SK-N-SH treated with all-trans-retinoic acid at 6 μM for 48 hours (cell line): ENCODE measurements around the gene TMPRSS6.

Experiments used
- ATAC-seq: fragments of 200-7000 bp; cut with Tn5 transposase; 3 replicates; pipeline ENCODE4 v1.9.1; 2020; ENCODE audit warnings: mild to moderate bottlenecking, moderate library complexity
- ARNTL ChIP-seq: fragments of 450-650 bp; formaldehyde crosslinking; IDR thresholded peaks from 2 replicates; pipeline ENCODE4 v1.5.0; 2020; ENCODE audit warnings: low read depth, mild to moderate bottlenecking, moderate library complexity, borderline replicate concordance
- BACH2 ChIP-seq: fragments of 250-450 bp; sonication (Bioruptor Pico); IDR thresholded peaks from 2 replicates; pipeline ENCODE4 v1.9.0; 2021; ENCODE audit warnings: mild to moderate bottlenecking, borderline replicate concordance
- CREB5 ChIP-seq: fragments of 250-450 bp; sonication (Bioruptor Pico); IDR thresholded peaks from 2 replicates; pipeline ENCODE4 v1.5.1; 2020; ENCODE audit warnings: low read depth, mild to moderate bottlenecking, moderate library complexity
- CSDC2 ChIP-seq: fragments of 250-450 bp; sonication (Bioruptor Pico); IDR thresholded peaks from 2 replicates; pipeline ENCODE4 v1.5.0; 2020; ENCODE audit warnings: mild to moderate bottlenecking, moderate library complexity
- CSRNP3 ChIP-seq: fragments of 250-450 bp; sonication (Bioruptor Pico); IDR thresholded peaks from 2 replicates; pipeline ENCODE4 v1.5.1; 2021; ENCODE audit warnings: mild to moderate bottlenecking, moderate library complexity
- ESRRG ChIP-seq: fragments of 250-450 bp; sonication (Bioruptor Pico); IDR thresholded peaks from 2 replicates; pipeline ENCODE4 v1.6.1; 2021; ENCODE audit warnings: mild to moderate bottlenecking
- GLIS3 ChIP-seq: fragments of 250-450 bp; sonication (Bioruptor Pico); IDR thresholded peaks from 2 replicates; pipeline ENCODE4 v1.5.0; 2020; ENCODE audit warnings: mild to moderate bottlenecking, moderate library complexity
- ISL1 ChIP-seq: fragments of 250-450 bp; sonication (Bioruptor Pico); IDR thresholded peaks from 2 replicates; pipeline ENCODE4 v2.1.2; 2022; ENCODE audit warnings: mild to moderate bottlenecking, moderate library complexity
- PATZ1 ChIP-seq: fragments of 250-450 bp; sonication (Bioruptor Pico); IDR thresholded peaks from 2 replicates; pipeline ENCODE4 v1.8.0; 2020; ENCODE audit warnings: mild to moderate bottlenecking, moderate library complexity, borderline replicate concordance
- POU6F1 ChIP-seq: fragments of 250-450 bp; sonication (Bioruptor Pico); IDR thresholded peaks from 2 replicates; pipeline ENCODE4 v1.8.0; 2021; ENCODE audit warnings: low read depth, mild to moderate bottlenecking, moderate library complexity, borderline replicate concordance
- PPARA ChIP-seq: fragments of 250-450 bp; sonication (Bioruptor Pico); IDR thresholded peaks from 2 replicates; pipeline ENCODE4 v1.5.0; 2020; ENCODE audit warnings: mild to moderate bottlenecking, borderline replicate concordance
- RARB ChIP-seq: fragments of 250-450 bp; sonication (Bioruptor Pico); IDR thresholded peaks from 2 replicates; pipeline ENCODE4 v1.8.0; 2021; ENCODE audit warnings: mild to moderate bottlenecking, moderate library complexity
- SNAI2 ChIP-seq: fragments of 250-450 bp; sonication (Bioruptor Pico); IDR thresholded peaks from 2 replicates; pipeline ENCODE4 v1.5.0; 2020; ENCODE audit warnings: mild to moderate bottlenecking, moderate library complexity
- TCF4 ChIP-seq: fragments of 250-450 bp; sonication (Bioruptor Pico); IDR thresholded peaks from 2 replicates; pipeline ENCODE4 v1.8.0; 2021; ENCODE audit warnings: mild to moderate bottlenecking, moderate library complexity, borderline replicate concordance
- TOX ChIP-seq: fragments of 250-450 bp; sonication (Bioruptor Pico); IDR thresholded peaks from 2 replicates; pipeline ENCODE4 v1.8.0; 2021; ENCODE audit warnings: mild to moderate bottlenecking, moderate library complexity, borderline replicate concordance
- TSHZ2 ChIP-seq: fragments of 250-450 bp; sonication (Bioruptor Pico); IDR thresholded peaks from 2 replicates; pipeline ENCODE4 v1.5.0; 2020; ENCODE audit warnings: mild to moderate bottlenecking, moderate library complexity
- ZFP3 ChIP-seq: fragments of 250-450 bp; sonication (Bioruptor Pico); IDR thresholded peaks from 2 replicates; pipeline ENCODE4 v1.5.0; 2020; ENCODE audit warnings: mild to moderate bottlenecking, moderate library complexity
- ZFP30 ChIP-seq: fragments of 450-650 bp; formaldehyde crosslinking; IDR thresholded peaks from 2 replicates; pipeline ENCODE4 v1.5.0; 2022; ENCODE audit warnings: mild to moderate bottlenecking, moderate library complexity
- ZNF70 ChIP-seq: fragments of 450-650 bp; formaldehyde crosslinking; IDR thresholded peaks from 2 replicates; pipeline ENCODE4 v1.5.0; 2020; ENCODE audit warnings: mild to moderate bottlenecking, moderate library complexity
- ZNF8 ChIP-seq: fragments of 450-650 bp; formaldehyde crosslinking; IDR thresholded peaks from 2 replicates; pipeline ENCODE4 v1.5.0; 2020; ENCODE audit warnings: mild to moderate bottlenecking, moderate library complexity

The TMPRSS6 gene

DNA sequence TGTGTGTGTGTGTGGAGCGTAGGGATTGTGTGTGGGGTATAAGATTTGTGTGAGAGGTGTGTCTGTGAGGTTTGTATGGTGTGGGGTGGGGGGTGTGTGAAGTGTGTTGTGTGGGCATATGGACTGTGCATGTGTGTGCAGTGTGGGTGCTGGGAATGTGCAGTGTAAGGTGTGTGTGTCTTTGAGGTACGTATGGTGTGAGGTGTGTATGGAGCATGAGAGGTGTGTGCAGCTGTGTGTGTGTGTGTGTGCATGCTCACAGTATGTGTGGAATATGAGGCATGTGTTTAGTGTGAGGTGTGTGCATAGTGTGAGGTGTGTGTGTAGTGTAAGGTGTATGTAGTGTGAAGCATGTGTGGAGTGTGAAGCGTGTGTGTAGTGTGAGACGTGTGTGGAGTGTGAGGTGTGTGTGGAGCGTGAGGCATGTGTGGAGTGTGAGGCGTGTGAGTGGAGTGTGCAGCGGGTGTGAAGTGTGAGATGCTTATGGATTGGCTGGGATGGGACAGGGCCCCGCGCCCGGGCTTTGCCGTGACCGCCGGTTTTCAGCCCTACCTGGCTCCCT, 1.7 kb upstream of the TMPRSS6 start:
- TF ChIP-seq PATZ1 (CRISPR knock-in tag) (no peak), PPARA (CRISPR knock-in tag) (no peak), SNAI2 (CRISPR knock-in tag) (no peak), ARNTL (CRISPR knock-in tag) (no peak), TSHZ2 (no peak), ISL1 (no peak), POU6F1 (CRISPR knock-in tag) (no peak), ESRRG (CRISPR knock-in tag) (no peak), CSDC2 (no peak), TCF4 (CRISPR knock-in tag) (no peak), CSRNP3 (CRISPR knock-in tag) (no peak)
- no peak for ATAC-seq

GRCh38 chr22:37107816-37108621, 1.5 kb downstream of the TMPRSS6 start:
- TF ChIP-seq TOX (CRISPR knock-in tag) (no peak), BACH2 (CRISPR knock-in tag) (no peak), POU6F1 (CRISPR knock-in tag) (no peak), CSRNP3 (CRISPR knock-in tag) (no peak), ARNTL (CRISPR knock-in tag) (no peak), CSDC2 (no peak), ZNF70 (CRISPR knock-in tag) (no peak), SNAI2 (CRISPR knock-in tag) (no peak), TCF4 (CRISPR knock-in tag) (no peak), ZFP3 (no peak), ZFP30 (CRISPR knock-in tag) (no peak), GLIS3 (CRISPR knock-in tag) (no peak), PATZ1 (CRISPR knock-in tag) (no peak), ZNF8 (CRISPR knock-in tag) (no peak), CREB5 (no peak), RARB (CRISPR knock-in tag) (no peak), ESRRG (CRISPR knock-in tag) (no peak), PPARA (CRISPR knock-in tag) (no peak)
- ATAC-seq, result no peak
